ENCODE measurements around the gene POLR3K. TPM values are rescaled to one million over a fixed set of nuclear protein-coding genes. Genes with fewer than 3 reads are reported as not detected.

Gene POLR3K
- total RNA-seq, 1 donor from 2014 or later: 9.4 TPM

GRCh38 chr16:58491-59439, 5.4 kb upstream of the POLR3K start:
- no peak overlapping the region for H3K4me3 ChIP-seq (ENCODE audit: low read depth, low read length)
- no peak for DNase-seq (ENCODE audit: low read depth)
- no peak for TF ChIP-seq CTCF (conservative IDR thresholded peaks at IDR 0.05; ENCODE audit: low read depth, low read length)

GRCh38 chr16:57711-58110, 4.3 kb upstream of the POLR3K start:
- no peak for TF ChIP-seq CTCF (conservative IDR thresholded peaks at IDR 0.05; ENCODE audit: low read depth, low read length)
- no peak overlapping the region for H3K4me3 ChIP-seq (ENCODE audit: low read depth, low read length)
- no peak for DNase-seq (ENCODE audit: low read depth)

GRCh38 chr16:56231-56927, 3.0 kb upstream of the POLR3K start:
- no peak overlapping the region for H3K4me3 ChIP-seq (ENCODE audit: low read depth, low read length)
- no peak for DNase-seq (ENCODE audit: low read depth)
- TF ChIP-seq CTCF (conservative IDR thresholded peaks at IDR 0.05; ENCODE audit: low read depth, low read length): no peak

GRCh38 chr16:55571-56136, 2.2 kb upstream of the POLR3K start:
- no peak for TF ChIP-seq CTCF (conservative IDR thresholded peaks at IDR 0.05; ENCODE audit: low read depth, low read length)
- no peak for DNase-seq (ENCODE audit: low read depth)
- no peak overlapping the region for H3K4me3 ChIP-seq (ENCODE audit: low read depth, low read length)

GRCh38 chr16:54237-54581, 801 bp upstream of the POLR3K start:
- no peak for TF ChIP-seq CTCF (conservative IDR thresholded peaks at IDR 0.05; ENCODE audit: low read depth, low read length)
- peak overlapping the region; percentile 96 for H3K4me3 ChIP-seq (ENCODE audit: low read depth, low read length)
- DNase-seq (ENCODE audit: low read depth): no peak

- no peak overlapping the region for H3K4me3 ChIP-seq (ENCODE audit: low read depth, low read length)
- DNase-seq (ENCODE audit: low read depth): no peak
- no peak for TF ChIP-seq CTCF (conservative IDR thresholded peaks at IDR 0.05; ENCODE audit: low read depth, low read length)
These were observed 2.4 kb downstream of the POLR3K start for GRCh38 chr16:50769-51591.
